Esophagus squamous epithelium (tissue), 5 donors: ENCODE measurements around the gene TAF13. TPM values are rescaled to one million over a fixed set of nuclear protein-coding genes. Genes with fewer than 3 reads are reported as not detected.
"Not testable (repeated sequence)": the region's sequence is repeated elsewhere in the genome, so short reads cannot be mapped to it uniquely, and the experiment has no call there.

Experiments used
- DNase-seq: peaks from one replicate; lab custom pipeline; 2025; lab: John Stamatoyannopoulos, UW
- H3K27ac ChIP-seq, 4 donors: fragments of 200-600 bp; sonication (generic); one replicate each; pipeline ENCODE4 v1.5.1; 2016 to 2019; ENCODE audit warnings: mild to moderate bottlenecking in 1 of 4
- H3K27me3 ChIP-seq, 4 donors: fragments of 200-600 bp; sonication (generic); 1 replicate in 3 of 4; 2 replicates in 1 of 4; pipeline versions ENCODE4 v1.5.1 to v1.6.0; 2017 to 2021; ENCODE audit warnings: antibody characterized with exemption in 1 of 4
- H3K36me3 ChIP-seq, 3 donors: fragments of 200-600 bp; sonication (generic); one replicate each; pipeline ENCODE4 v1.5.1; 2016 to 2019
- H3K4me1 ChIP-seq, 3 donors: fragments of 200-600 bp; sonication (generic); one replicate each; pipeline ENCODE4 v1.5.1; 2017 to 2019
- H3K4me3 ChIP-seq, 4 donors: fragments of 200-600 bp; sonication (generic); 1 replicate in 3 of 4; 2 replicates in 1 of 4; pipeline ENCODE4 v1.5.1; 2016 to 2019; ENCODE audit warnings: mild to moderate bottlenecking in 2 of 4, moderate library complexity in 1 of 4
- H3K9me3 ChIP-seq, 3 donors: fragments of 200-600 bp; sonication (generic); one replicate each; pipeline ENCODE4 v1.5.1; 2016 to 2019
- CTCF ChIP-seq, 6 experiments: fragments of 450-650 bp in 4 of 6; fragments of 200-600 bp in 2 of 6; sonication (generic) in 2 of 6; IDR thresholded peaks; one replicate each; pipeline ENCODE4 v1.5.1; 2016 to 2019; ENCODE audit warnings: antibody characterized with exemption in 6 of 6, mild to moderate bottlenecking in 4 of 6, moderate library complexity in 4 of 6
- POLR2A ChIP-seq, 4 donors: fragments of 450-650 bp; IDR thresholded peaks; one replicate each; pipeline ENCODE4 v1.6.1; 2017; ENCODE audit warnings: antibody characterized with exemption in 4 of 4, mild to moderate bottlenecking in 4 of 4, moderate library complexity in 3 of 4
- WGBS, 2 donors: methylation state at CpG; one replicate each; pipeline ENCODE4 v1.1.5; 2018; 5-methylcytosine and 5-hydroxymethylcytosine counted together
- intact Hi-C: fragments of 100-400 bp; cut with DNase I; formaldehyde crosslinking; loops from one replicate; pipeline ENCODE4 v1.15.0; 2022
- total RNA-seq, 4 donors: library from RNA; depleted of rRNA; stranded (reverse); fragments of >200 nt; gene quantifications; one replicate each; pipeline ENCODE4 v1.1.0, GENCODE V29; 2016
- donor health status: DM: yes; HTN: yes; CAD: no.

Gene TAF13
- total RNA-seq, 4 donors from 2014 or later = 35.3 to 71.2 (median 43.4) TPM

- no peaks in the 10 kb centered on the region for H3K27me3 ChIP-seq
- H3K4me1 ChIP-seq = peaks cover 0 to 39% (median 0%) of the 10 kb centered on the region in 3 donors
- peak overlapping the region in 2 of 4 donors; percentile 7 to 34 for H3K27ac ChIP-seq
- no peak for DNase-seq
- no peaks in the 10 kb centered on the region for H3K9me3 ChIP-seq
- intact Hi-C loops = no loop called here
- H3K4me3 ChIP-seq = no peak overlapping the region
- no peak for TF ChIP-seq POLR2A (IDR thresholded peaks at IDR 0.05)
- peak in 1 of 6 experiments; percentile 12 for TF ChIP-seq CTCF (IDR thresholded peaks at IDR 0.05)
- H3K36me3 ChIP-seq = peaks cover 0 to 12% (median 5%) of the 10 kb centered on the region in 3 donors
Measured at GRCh38 chr1:109027841-109028240, 48.0 kb downstream of the TAF13 start.

GRCh38 chr1:109025694-109026093 is 50.1 kb downstream of the TAF13 start:
- no peak for DNase-seq
- no peak overlapping the region for H3K4me3 ChIP-seq
- WGBS, 2 donors = 89 to 92% methylated on average over 6 of the region's 6 CpGs
- peaks cover 0 to 33% (median 6%) of the 10 kb centered on the region in 3 donors for H3K36me3 ChIP-seq
- TF ChIP-seq CTCF (IDR thresholded peaks at IDR 0.05) (no peak), POLR2A (IDR thresholded peaks at IDR 0.05) (no peak)
- H3K27me3 ChIP-seq = no peaks in the 10 kb centered on the region
- intact Hi-C loops = no loop called here
- H3K4me1 ChIP-seq = peaks cover 0 to 32% (median 0%) of the 10 kb centered on the region in 3 donors
- no peak overlapping the region for H3K27ac ChIP-seq
- H3K9me3 ChIP-seq = no peaks in the 10 kb centered on the region

GRCh38 chr1:109024646-109025045 is 51.2 kb downstream of the TAF13 start:
- Histone ChIP-seq H3K27ac (no peak overlapping the region), H3K4me1 (peaks cover 0 to 21% (median 0%) of the 10 kb centered on the region in 3 donors), H3K36me3 (peaks cover 0 to 41% (median 6%) of the 10 kb centered on the region in 3 donors), H3K9me3 (no peaks in the 10 kb centered on the region), H3K4me3 (no peak overlapping the region), H3K27me3 (no peaks in the 10 kb centered on the region)
- DNase-seq = no peak
- TF ChIP-seq CTCF (IDR thresholded peaks at IDR 0.05) (no peak), POLR2A (IDR thresholded peaks at IDR 0.05) (no peak)
- intact Hi-C loops = no loop called here
- WGBS, 2 donors = 90 to 95% methylated on average over 2 of the region's 2 CpGs

- peaks cover 0 to 80% (median 11%) of the 10 kb centered on the region in 3 donors for H3K36me3 ChIP-seq
- no peak overlapping the region for H3K4me3 ChIP-seq
- WGBS, 2 donors = 85 to 86% methylated on average over 3 of the region's 3 CpGs
- TF ChIP-seq POLR2A (IDR thresholded peaks at IDR 0.05) (no peak), CTCF (IDR thresholded peaks at IDR 0.05) (no peak)
- no peak overlapping the region for H3K27ac ChIP-seq
- H3K9me3 ChIP-seq = no peaks in the 10 kb centered on the region
- DNase-seq = no peak
- H3K4me1 ChIP-seq = no peaks in the 10 kb centered on the region
- intact Hi-C loops = no loop called here
- no peaks in the 10 kb centered on the region for H3K27me3 ChIP-seq
Measured at GRCh38 chr1:109020693-109021257, 55.0 kb downstream of the TAF13 start.

GRCh38 chr1:109017719-109018118 is 58.1 kb downstream of the TAF13 start:
- intact Hi-C loops, H3K9me3 ChIP-seq, H3K27ac ChIP-seq, H3K4me1 ChIP-seq, H3K4me3 ChIP-seq, DNase-seq, H3K27me3 ChIP-seq: not testable (repeated sequence)
- peaks cover 5 to 97% (median 14%) of the 10 kb centered on the region in 3 donors for H3K36me3 ChIP-seq
- WGBS, 2 donors = 89 to 96% methylated on average over 6 of the region's 6 CpGs
